AG04449 (cell line): ENCODE results near the gene USP31.

ENCODE experiments used
- CTCF ChIA-PET: fragments of 350-600 bp; formaldehyde crosslinking; extraction: SDS; loops from one replicate; lab custom pipeline; 2021; ENCODE audit warnings: antibody characterized with exemption; lab: Yijun Ruan, JAX
- POLR2A ChIA-PET: fragments of 400-600, 350-600 bp; formaldehyde crosslinking; extraction: SDS; loops from one replicate; lab custom pipeline; 2020; ENCODE audit warnings: antibody characterized with exemption, inconsistent platforms; lab: Yijun Ruan, JAX
- DNase-seq: peaks from one replicate; pipeline ENCODE4 v3.0.0-alpha.2; 2010; ENCODE audit warnings: low read depth, low spot score
- H3K4me3 ChIP-seq: 2 replicates; pipeline ENCODE4 v1.5.1; 2011; ENCODE audit warnings: low read depth, mild to moderate bottlenecking, control low read depth, low read length
- TF ChIP-seq, protein P1 (sequence below): IDR thresholded peaks from one replicate; pipeline ENCODE4 v1.5.1; 2011; ENCODE audit warnings: mild to moderate bottlenecking, moderate library complexity, low read length, control low read depth, inconsistent platforms; ENCODE audit not compliant: insufficient read depth; ENCODE audit errors: missing control alignments

The USP31 gene

DNA sequence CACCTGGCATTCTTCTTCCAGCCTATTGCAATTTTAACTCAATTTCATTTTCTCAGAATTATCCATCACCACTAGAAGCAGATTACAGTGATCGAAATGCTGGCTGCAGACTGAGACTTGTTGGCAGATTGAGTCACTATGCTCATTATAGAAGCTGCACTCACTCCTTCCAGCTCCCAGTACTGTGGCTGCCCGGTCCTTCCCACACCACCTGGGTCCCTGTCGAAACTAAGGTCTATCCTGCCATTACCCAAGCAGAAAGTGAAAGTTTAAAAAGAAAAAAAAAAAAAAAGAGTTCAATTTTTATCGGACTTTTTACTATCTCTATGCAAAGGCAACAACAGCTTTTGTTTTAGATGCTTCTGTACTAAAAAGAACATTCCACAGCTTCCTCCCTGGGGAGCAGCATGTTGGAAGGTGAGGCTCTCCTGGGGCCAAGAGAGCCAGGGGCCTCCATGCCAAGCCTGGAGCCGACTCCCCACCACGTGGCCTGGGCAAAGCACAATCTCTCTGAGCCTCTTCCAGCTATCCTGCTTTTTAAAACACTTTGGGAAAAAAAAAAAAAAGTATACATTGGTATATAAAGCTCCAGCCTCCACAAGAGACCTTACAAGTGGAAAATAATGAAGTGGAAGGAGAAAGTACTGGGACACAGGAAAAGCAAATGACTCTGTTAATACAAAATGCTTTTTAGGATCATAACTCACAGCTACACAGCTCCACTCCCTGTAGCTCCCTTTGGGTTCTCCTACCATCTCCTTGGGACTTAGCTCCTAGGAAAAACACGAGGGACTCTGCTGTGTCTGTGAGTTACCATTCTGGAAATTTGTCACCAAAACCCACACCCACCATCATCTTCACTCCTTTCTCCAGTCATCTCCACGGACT is 77.8 kb downstream of the USP31 start:
- TF ChIP-seq, protein P1, sequence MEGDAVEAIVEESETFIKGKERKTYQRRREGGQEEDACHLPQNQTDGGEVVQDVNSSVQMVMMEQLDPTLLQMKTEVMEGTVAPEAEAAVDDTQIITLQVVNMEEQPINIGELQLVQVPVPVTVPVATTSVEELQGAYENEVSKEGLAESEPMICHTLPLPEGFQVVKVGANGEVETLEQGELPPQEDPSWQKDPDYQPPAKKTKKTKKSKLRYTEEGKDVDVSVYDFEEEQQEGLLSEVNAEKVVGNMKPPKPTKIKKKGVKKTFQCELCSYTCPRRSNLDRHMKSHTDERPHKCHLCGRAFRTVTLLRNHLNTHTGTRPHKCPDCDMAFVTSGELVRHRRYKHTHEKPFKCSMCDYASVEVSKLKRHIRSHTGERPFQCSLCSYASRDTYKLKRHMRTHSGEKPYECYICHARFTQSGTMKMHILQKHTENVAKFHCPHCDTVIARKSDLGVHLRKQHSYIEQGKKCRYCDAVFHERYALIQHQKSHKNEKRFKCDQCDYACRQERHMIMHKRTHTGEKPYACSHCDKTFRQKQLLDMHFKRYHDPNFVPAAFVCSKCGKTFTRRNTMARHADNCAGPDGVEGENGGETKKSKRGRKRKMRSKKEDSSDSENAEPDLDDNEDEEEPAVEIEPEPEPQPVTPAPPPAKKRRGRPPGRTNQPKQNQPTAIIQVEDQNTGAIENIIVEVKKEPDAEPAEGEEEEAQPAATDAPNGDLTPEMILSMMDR: no peak
- DNase-seq: no peak
- no peak overlapping the region for H3K4me3 ChIP-seq
- ChIA-PET POLR2A (interaction anchor here (0.6 kb wide), 1 partner anchor 12 kb away, joined by 3 read pairs; no protein-coding TSS in a partner anchor), CTCF (interaction anchor here (0.6 to 5.3 kb wide), 5 partner anchors 9 to 394 kb away, joined by 3 to 34 read pairs (median 13); no protein-coding TSS in a partner anchor)

DNA sequence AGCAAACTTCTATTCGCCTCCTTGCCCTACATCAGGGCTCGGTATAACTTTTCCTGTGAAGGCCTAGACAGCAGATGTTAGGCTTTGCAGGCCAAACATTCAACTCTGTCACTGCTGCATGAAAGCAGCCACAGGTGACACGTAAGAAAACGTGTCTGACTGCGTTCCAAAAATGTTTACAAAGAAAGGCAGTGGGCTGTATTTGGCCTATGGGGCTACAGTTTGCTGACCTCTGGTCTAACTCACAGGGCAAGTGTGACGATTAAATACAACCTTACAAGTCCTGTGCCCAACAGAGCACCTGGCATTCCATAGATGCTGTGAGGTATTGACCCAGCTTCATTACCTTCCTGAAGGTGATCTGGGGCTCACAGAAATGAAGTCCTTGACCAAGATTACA is 79.4 kb downstream of the USP31 start:
- no peak for DNase-seq
- no peak overlapping the region for H3K4me3 ChIP-seq
- CTCF ChIA-PET: interaction anchor here (5.3 kb wide), 1 partner anchor 10 kb away, joined by 34 read pairs; no protein-coding TSS in a partner anchor
- POLR2A ChIA-PET: no interaction called here
- TF ChIP-seq, protein P1: no peak

DNA sequence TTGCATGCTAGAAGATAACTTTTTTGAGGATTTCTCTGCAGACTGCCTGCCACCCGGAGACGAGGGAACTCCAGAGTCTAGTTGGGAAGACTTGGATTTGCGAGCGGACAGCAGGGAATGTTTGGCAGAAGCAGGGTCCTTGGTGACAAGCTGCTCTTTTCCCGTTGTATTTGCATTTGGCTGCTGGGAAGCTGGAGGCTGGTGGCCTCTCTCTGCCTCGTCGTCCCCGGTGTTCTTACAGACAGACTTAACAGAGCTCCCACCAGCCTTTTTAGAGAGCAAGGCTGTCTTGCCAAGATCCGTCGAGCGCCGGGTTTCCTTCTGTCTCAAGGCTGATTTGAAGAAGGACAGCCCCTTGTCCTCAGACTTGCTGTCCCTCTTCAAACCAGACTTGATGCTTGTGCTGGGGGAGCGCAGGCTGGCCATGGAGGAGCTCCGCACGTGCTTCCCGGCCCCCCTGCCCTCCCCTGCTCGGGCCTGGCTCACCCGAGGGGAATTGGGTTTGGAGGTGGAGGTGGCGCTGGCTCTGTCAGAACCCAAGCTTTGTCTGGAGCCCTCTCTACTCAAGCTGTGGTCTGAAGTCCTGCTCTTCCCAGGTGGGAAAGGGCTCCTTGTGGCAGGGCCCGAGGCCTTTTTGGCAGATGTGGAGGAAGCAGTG is 81.0 kb downstream of the USP31 start:
- DNase-seq: no peak
- TF ChIP-seq, protein P1: no peak
- no peak overlapping the region for H3K4me3 ChIP-seq
- ChIA-PET POLR2A (no interaction called here), CTCF (interaction anchor here (1.9 to 5.3 kb wide), 2 partner anchors 8 to 367 kb away, joined by 4 to 34 read pairs; no protein-coding TSS in a partner anchor)

DNA sequence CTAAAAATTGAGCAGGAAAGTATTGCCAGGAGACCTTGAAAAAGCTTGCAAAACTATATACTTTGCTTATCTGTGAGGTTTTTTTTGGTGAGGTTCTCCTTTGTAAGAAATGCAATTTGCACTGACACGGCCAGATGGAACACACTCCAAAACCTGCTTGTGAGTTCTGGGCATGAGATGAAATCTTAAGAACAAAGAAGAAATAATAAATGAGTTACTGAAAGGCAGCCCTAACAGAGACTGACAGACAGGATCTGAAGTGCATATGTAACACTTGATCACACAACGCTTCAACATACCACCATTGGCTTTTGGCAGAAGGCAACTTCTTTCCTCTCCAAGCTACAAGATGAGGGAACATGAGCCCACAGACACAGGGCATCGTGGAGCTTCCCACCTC is 82.6 kb downstream of the USP31 start:
- TF ChIP-seq, protein P1: no peak
- CTCF ChIA-PET: interaction anchor here (1.9 kb wide), 1 partner anchor 369 kb away, joined by 4 read pairs; no protein-coding TSS in a partner anchor
- no peak for DNase-seq
- POLR2A ChIA-PET: no interaction called here
- no peak overlapping the region for H3K4me3 ChIP-seq

DNA sequence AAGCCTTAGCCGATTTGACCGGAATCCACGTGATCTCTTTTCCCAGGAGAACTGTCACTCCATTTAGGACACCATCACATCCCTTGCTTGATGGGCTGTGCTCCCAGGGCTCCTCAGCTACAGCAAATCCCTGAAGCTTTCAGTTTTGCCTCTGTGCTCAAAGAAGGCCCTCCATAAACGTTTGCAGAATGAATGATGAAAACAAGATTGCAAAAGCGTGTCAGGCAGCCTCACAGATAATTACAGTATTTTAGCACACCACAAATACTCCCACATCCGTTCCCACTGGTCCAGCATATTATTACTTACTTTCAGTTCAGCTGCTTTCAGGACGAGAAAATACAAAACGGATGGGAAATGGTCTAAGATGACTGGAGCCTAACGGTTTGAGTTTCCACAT is 84.6 kb downstream of the USP31 start:
- CTCF ChIA-PET: interaction anchor here (0.9 to 2.0 kb wide), 2 partner anchors 17 to 371 kb away, joined by 3 to 8 read pairs; no protein-coding TSS in a partner anchor
- TF ChIP-seq, protein P1: no peak
- no peak overlapping the region for H3K4me3 ChIP-seq
- DNase-seq: no peak
- POLR2A ChIA-PET: no interaction called here
